Measurements from ENCODE around the gene SLC43A2.

- no peak for TF ChIP-seq POLR2AphosphoS5 (IDR thresholded peaks at IDR 0.05)
- TF ChIP-seq CTCF (IDR thresholded peaks at IDR 0.05): no peak
Measured at GRCh38 chr17:1532836-1533602, 95.6 kb downstream of the SLC43A2 start.

All from stomach (tissue), 4 donors.